HEK293 (cell line): ENCODE results near the gene FAXC.

Experiments
- GLIS2 ChIP-seq: fragments of 450-650 bp; formaldehyde crosslinking; IDR thresholded peaks from 2 replicates; pipeline ENCODE4 v1.5.1; 2016; ENCODE audit warnings: missing biosample characterization, missing genetic modification characterization
- HOXD13 ChIP-seq: sonication (generic); formaldehyde crosslinking; IDR thresholded peaks from 2 replicates; pipeline ENCODE4 v1.8.0; 2022; ENCODE audit warnings: missing genetic modification reagents, borderline replicate concordance
- KLF10 ChIP-seq: fragments of 450-650 bp; IDR thresholded peaks from 2 replicates; pipeline ENCODE4 v1.5.1; 2018; ENCODE audit warnings: missing biosample characterization, mild to moderate bottlenecking, missing genetic modification characterization
- KLF8 ChIP-seq: fragments of 450-650 bp; formaldehyde crosslinking; IDR thresholded peaks from 2 replicates; pipeline ENCODE4 v1.5.1; 2016; ENCODE audit warnings: missing biosample characterization, missing genetic modification characterization
- OSR2 ChIP-seq: fragments of 450-650 bp; formaldehyde crosslinking; IDR thresholded peaks from 2 replicates; pipeline ENCODE4 v1.5.1; 2016; ENCODE audit warnings: missing biosample characterization, missing genetic modification characterization
- PATZ1 ChIP-seq: fragments of 450-650 bp; formaldehyde crosslinking; IDR thresholded peaks from 2 replicates; pipeline ENCODE4 v1.5.1; 2016; ENCODE audit warnings: missing biosample characterization, missing genetic modification characterization
- REST ChIP-seq: fragments of 450-650 bp; formaldehyde crosslinking; IDR thresholded peaks from 2 replicates; pipeline ENCODE4 v1.5.1; 2016; ENCODE audit warnings: missing biosample characterization, missing genetic modification characterization
- YY1 ChIP-seq: fragments of 450-650 bp; formaldehyde crosslinking; IDR thresholded peaks from 2 replicates; pipeline ENCODE4 v1.5.1; 2018; ENCODE audit warnings: missing biosample characterization, missing genetic modification characterization
- YY2 ChIP-seq: fragments of 450-650 bp; formaldehyde crosslinking; IDR thresholded peaks from 2 replicates; pipeline ENCODE4 v1.5.1; 2016; ENCODE audit warnings: missing biosample characterization, missing genetic modification characterization
- ZBTB10 ChIP-seq: fragments of 450-650 bp; formaldehyde crosslinking; IDR thresholded peaks from 2 replicates; pipeline ENCODE4 v1.5.1; 2016; ENCODE audit warnings: missing biosample characterization, missing genetic modification characterization
- ZBTB20 ChIP-seq: fragments of 450-650 bp; formaldehyde crosslinking; IDR thresholded peaks from 2 replicates; pipeline ENCODE4 v1.5.1; 2016; ENCODE audit warnings: missing biosample characterization, missing genetic modification characterization
- ZBTB49 ChIP-seq: fragments of 450-650 bp; formaldehyde crosslinking; IDR thresholded peaks from 2 replicates; pipeline ENCODE4 v1.5.1; 2016; ENCODE audit warnings: missing biosample characterization, missing genetic modification characterization, low read depth
- ZNF138 ChIP-seq: fragments of 450-650 bp; formaldehyde crosslinking; IDR thresholded peaks from 2 replicates; pipeline ENCODE4 v1.5.1; 2016; ENCODE audit warnings: missing biosample characterization, missing genetic modification characterization, borderline replicate concordance
- ZNF174 ChIP-seq: fragments of 450-650 bp; formaldehyde crosslinking; IDR thresholded peaks from 2 replicates; pipeline ENCODE4 v1.5.0; 2017; ENCODE audit warnings: missing biosample characterization, mild to moderate bottlenecking, missing genetic modification characterization
- ZNF24 ChIP-seq: fragments of 450-650 bp; formaldehyde crosslinking; IDR thresholded peaks from 2 replicates; pipeline ENCODE4 v1.5.1; 2016; ENCODE audit warnings: missing biosample characterization, missing genetic modification characterization
- ZNF292 ChIP-seq: fragments of 450-650 bp; formaldehyde crosslinking; IDR thresholded peaks from 2 replicates; pipeline ENCODE4 v1.5.1; 2016; ENCODE audit warnings: low read depth, missing biosample characterization, missing genetic modification characterization, borderline replicate concordance
- ZNF391 ChIP-seq: fragments of 450-650 bp; formaldehyde crosslinking; IDR thresholded peaks from 2 replicates; pipeline ENCODE4 v1.5.1; 2016; ENCODE audit warnings: low read depth, missing biosample characterization, missing genetic modification characterization, borderline replicate concordance
- ZNF398 ChIP-seq: fragments of 450-650 bp; formaldehyde crosslinking; IDR thresholded peaks from 2 replicates; pipeline ENCODE4 v1.5.1; 2017; ENCODE audit warnings: missing biosample characterization, missing genetic modification characterization
- ZNF501 ChIP-seq: fragments of 450-650 bp; formaldehyde crosslinking; IDR thresholded peaks from 2 replicates; pipeline ENCODE4 v1.5.1; 2016; ENCODE audit warnings: missing biosample characterization, missing genetic modification characterization
- ZNF529 ChIP-seq: fragments of 450-650 bp; formaldehyde crosslinking; IDR thresholded peaks from 2 replicates; pipeline ENCODE4 v1.5.1; 2017; ENCODE audit warnings: missing genetic modification characterization, missing biosample characterization; ENCODE audit not compliant: insufficient replicate concordance
- ZNF600 ChIP-seq: fragments of 450-650 bp; formaldehyde crosslinking; IDR thresholded peaks from 2 replicates; pipeline ENCODE4 v1.5.1; 2016; ENCODE audit warnings: missing biosample characterization, missing genetic modification characterization
- ZNF624 ChIP-seq: fragments of 450-650 bp; formaldehyde crosslinking; IDR thresholded peaks from 2 replicates; pipeline ENCODE4 v1.5.1; 2017; ENCODE audit warnings: missing biosample characterization, missing genetic modification characterization
- ZSCAN23 ChIP-seq: fragments of 450-650 bp; formaldehyde crosslinking; IDR thresholded peaks from 2 replicates; pipeline ENCODE4 v1.5.1; 2016; ENCODE audit warnings: missing biosample characterization, missing genetic modification characterization
- ZSCAN5A ChIP-seq: fragments of 450-650 bp; formaldehyde crosslinking; IDR thresholded peaks from 2 replicates; pipeline ENCODE4 v1.5.1; 2016; ENCODE audit warnings: missing biosample characterization, missing genetic modification characterization

Gene FAXC

GRCh38 chr6:99349171-99350141 is at the start of gene FAXC (continued):
- no peak for TF ChIP-seq REST (tag by site-specific recombination)
- no peak for TF ChIP-seq ZNF24 (tag by site-specific recombination)
- TF ChIP-seq KLF10 (tag by site-specific recombination) = peak; percentile 53; the same call in 1 of the 2 replicates
- TF ChIP-seq HOXD13 (CRISPR knock-in tag) = no peak
- TF ChIP-seq ZNF292 (tag by site-specific recombination) = no peak
- TF ChIP-seq ZSCAN5A (tag by site-specific recombination) = no peak
- no peak for TF ChIP-seq ZBTB49 (tag by site-specific recombination)
- no peak; the same call in 1 of the 2 replicates for TF ChIP-seq YY1 (tag by site-specific recombination)
- no peak for TF ChIP-seq ZNF174 (tag by site-specific recombination)
- TF ChIP-seq OSR2 (tag by site-specific recombination) = no peak
- TF ChIP-seq ZNF138 (tag by site-specific recombination) = no peak
- TF ChIP-seq ZNF398 = peak; percentile 42; the same call in 1 of the 2 replicates
- TF ChIP-seq ZNF391 = no peak
- peak; percentile 42; the same call in 1 of the 2 replicates for TF ChIP-seq GLIS2
- TF ChIP-seq ZNF600 = peak; percentile 90
- peak; percentile 73 for TF ChIP-seq PATZ1 (tag by site-specific recombination)
- no peak for TF ChIP-seq ZNF624
- TF ChIP-seq ZBTB20 (tag by site-specific recombination) = peak; percentile 90
- no peak for TF ChIP-seq ZNF529 (tag by site-specific recombination)
- no peak for TF ChIP-seq ZSCAN23 (tag by site-specific recombination)
- peak; percentile 64; the same call in 1 of the 2 replicates for TF ChIP-seq KLF8 (tag by site-specific recombination)
- 0 out of 2 replicates have a peak, but pooled peaks have one; percentile 24 for TF ChIP-seq ZNF501 (tag by site-specific recombination)
- TF ChIP-seq YY2 (tag by site-specific recombination) = no peak
- TF ChIP-seq ZBTB10 = no peak
